HCT116 (cell line): Measurements from ENCODE around the gene ENHO.

Source experiments
- CEBPB ChIP-seq: IDR thresholded peaks from 2 replicates; pipeline ENCODE4 v1.6.1; 2012; ENCODE audit warnings: low read depth
- CTCF ChIP-seq, 3 experiments: fragments of 200-600 bp in 1 of 3; sonication (generic) in 1 of 3; IDR thresholded peaks in 2 of 3; conservative IDR thresholded peaks in 1 of 3; 2 replicates each; pipeline ENCODE4 v1.5.1; 2012 to 2017; ENCODE audit warnings: low read depth in 2 of 3, low read length in 2 of 3, antibody characterized with exemption in 1 of 3, borderline replicate concordance in 1 of 3, control low read depth in 1 of 3, mild to moderate bottlenecking in 1 of 3, mixed read lengths in 1 of 3, mixed run types in 1 of 3, moderate library complexity in 1 of 3; ENCODE audit not compliant: insufficient read depth in 1 of 3
- EZH2 ChIP-seq: fragments of 200-600 bp; sonication (generic); IDR thresholded peaks from 2 replicates; pipeline ENCODE4 v1.6.1; 2017; ENCODE audit warnings: antibody characterized with exemption, mixed run types
- MAX ChIP-seq: IDR thresholded peaks from 2 replicates; pipeline ENCODE4 v1.6.1; 2012
- POLR2A ChIP-seq: IDR thresholded peaks from 2 replicates; pipeline ENCODE4 v1.7.0; 2011; ENCODE audit warnings: borderline replicate concordance; ENCODE audit not compliant: insufficient read depth, insufficient read length; ENCODE audit errors: extremely low read depth
- POLR2AphosphoS5 ChIP-seq: IDR thresholded peaks from 2 replicates; pipeline ENCODE4 v1.6.1; 2011; ENCODE audit warnings: mild to moderate bottlenecking, low read depth, low read length, moderate library complexity
- RAD21 ChIP-seq: IDR thresholded peaks from 2 replicates; pipeline ENCODE4 v1.6.1; 2012; ENCODE audit warnings: low read depth, mild to moderate bottlenecking
- REST ChIP-seq: IDR thresholded peaks from 2 replicates; pipeline ENCODE4 v1.6.1; 2012; ENCODE audit warnings: low read depth
- SIN3A ChIP-seq: IDR thresholded peaks from 2 replicates; pipeline ENCODE4 v1.6.1; 2012; ENCODE audit warnings: low read depth
- ZFX ChIP-seq: fragments of 450-650 bp; IDR thresholded peaks from 2 replicates; pipeline ENCODE4 v1.6.1; 2017
- ZNF274 ChIP-seq: fragments of 200-500 bp; sonication (Bioruptor generic); IDR thresholded peaks from 2 replicates; pipeline ENCODE4 v1.6.1; 2014; ENCODE audit warnings: mild to moderate bottlenecking, low read depth, low read length, inconsistent platforms

- TF ChIP-seq CTCF (IDR thresholded peaks at IDR 0.05 in 2 of 3, conservative IDR thresholded peaks at IDR 0.05 in 1 of 3; ENCODE audit: borderline replicate concordance in 1 of 3, insufficient read depth in 1 of 3, low read depth in 2 of 3, low read length in 2 of 3) (no peak), MAX (no peak), POLR2AphosphoS5 (no peak), ZNF274 (no peak), REST (no peak), CEBPB (no peak), POLR2A (no peak), EZH2 (no peak), RAD21 (no peak), SIN3A (no peak), ZFX (no peak)
These were observed 19.4 kb downstream of the ENHO start for GRCh38 chr9:34503406-34503805.
